HG02642 (cell line): Measurements from ENCODE around the gene UBIAD1.
"Not testable (repeated sequence)": the region's sequence is repeated elsewhere in the genome, so short reads cannot be mapped to it uniquely, and the experiment has no call there.

Source experiments
- ATAC-seq: cut with Tn5 transposase; IDR thresholded peaks from one replicate; pipeline ENCODE4 v1.9.1; 2021; ENCODE audit warnings: mild to moderate bottlenecking; ENCODE audit not compliant: unreplicated experiment, poor library complexity

UBIAD1 gene, protein sequence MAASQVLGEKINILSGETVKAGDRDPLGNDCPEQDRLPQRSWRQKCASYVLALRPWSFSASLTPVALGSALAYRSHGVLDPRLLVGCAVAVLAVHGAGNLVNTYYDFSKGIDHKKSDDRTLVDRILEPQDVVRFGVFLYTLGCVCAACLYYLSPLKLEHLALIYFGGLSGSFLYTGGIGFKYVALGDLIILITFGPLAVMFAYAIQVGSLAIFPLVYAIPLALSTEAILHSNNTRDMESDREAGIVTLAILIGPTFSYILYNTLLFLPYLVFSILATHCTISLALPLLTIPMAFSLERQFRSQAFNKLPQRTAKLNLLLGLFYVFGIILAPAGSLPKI

DNA sequence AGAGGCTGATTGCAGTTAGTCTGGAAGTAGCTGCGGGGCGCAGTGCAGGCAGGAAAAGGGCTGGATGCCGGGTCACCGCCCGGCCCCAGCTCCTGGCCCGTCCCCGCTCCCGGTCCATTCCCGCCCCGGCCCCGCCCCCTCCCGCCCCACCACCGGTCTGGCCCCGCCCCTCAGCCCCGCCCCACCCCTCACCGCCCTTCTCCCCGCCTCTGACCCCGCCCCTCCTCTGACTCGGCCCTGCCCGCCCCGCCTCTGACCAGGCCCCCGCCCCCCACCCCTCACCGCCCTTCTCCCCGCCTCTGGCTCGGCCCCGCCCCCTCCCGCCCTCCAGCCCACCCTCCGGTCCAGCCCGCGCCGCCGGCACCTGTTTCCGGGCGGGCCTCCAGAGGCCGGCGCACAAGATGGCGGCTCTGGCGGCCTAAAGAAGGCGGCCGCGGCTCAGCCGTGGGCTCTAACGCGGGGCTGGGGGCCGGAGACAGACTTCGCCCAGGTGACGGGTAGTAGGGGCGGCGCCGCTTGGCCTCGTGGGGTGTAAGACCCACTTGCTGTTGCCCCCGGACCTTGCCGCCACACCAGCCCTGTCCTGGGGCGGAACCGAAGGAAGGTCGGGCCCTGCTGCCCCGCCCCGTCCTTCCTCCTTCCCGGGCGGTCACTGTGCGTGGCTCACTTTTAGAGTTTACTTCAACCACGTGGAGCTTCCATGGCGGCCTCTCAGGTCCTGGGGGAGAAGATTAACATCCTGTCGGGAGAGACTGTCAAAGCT is at the start of gene UBIAD1:
Gene UBIAD1, plus strand, starts transcription at position 367 of the 763 bp plus-strand sequence. Its CDS starts 334 bp downstream, at position 701.
- peak; percentile 86 for ATAC-seq

DNA sequence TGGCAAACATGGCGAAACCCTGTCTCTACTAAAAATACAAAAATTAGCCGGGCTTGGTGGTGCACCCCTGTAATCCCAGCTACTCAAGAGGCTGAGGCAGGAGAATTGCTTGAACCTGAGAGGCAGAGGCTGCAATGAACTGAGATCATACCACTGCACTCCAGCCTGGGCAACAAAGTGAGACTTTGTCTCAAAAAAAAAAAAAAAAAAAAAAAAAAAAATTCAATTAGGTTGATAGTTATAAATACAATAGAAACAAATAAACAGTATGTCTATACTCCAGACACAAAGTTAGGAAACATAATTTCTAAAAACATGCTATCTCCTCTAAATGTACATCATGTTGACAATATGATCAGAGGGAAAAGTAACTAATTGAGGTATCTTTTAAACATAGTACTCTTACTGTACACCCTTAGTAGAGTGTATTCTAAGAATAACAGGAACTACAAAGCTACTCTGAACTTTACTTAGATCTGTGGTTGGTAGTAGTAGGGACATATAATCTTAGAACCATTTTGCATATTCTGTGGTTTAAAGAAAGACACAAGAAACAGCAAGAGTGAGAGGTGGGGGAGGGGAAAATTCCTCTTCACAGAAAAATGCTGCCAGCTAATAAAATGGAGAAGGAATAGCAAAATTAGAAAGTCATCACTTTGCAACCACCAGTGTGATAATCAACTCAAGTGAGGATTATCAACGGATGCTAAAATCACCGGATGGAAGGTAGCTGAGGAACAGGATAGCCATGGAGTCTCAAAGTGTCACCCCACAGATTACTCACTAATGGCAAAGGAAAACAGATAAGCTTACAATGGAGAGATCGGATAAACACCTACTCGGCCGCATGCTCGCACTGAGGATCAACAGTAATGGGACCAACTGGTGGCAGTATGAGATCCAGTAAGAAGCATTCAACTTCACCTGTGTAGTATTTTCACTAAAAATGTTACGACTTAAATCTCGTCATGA is 45.6 kb upstream of the UBIAD1 start:
- ATAC-seq = no peak

DNA sequence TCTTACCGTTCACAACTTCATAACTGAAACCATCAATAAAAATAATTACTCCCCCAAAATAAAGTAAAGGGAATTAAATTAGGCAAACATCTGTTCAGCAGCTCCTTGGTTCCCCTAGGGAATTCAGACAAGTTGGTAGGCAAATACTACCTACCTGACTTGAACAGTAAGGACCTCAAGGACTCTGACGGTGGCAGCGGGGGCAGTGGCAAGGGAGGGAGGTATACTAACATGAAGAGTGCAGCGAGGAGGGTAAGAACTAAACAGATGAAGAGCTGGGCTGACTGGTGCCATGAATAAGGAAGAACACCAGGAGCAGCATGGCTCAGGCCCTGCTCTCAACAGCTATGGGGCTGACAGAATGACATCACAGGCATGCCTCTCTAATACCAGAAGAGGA is 43.8 kb upstream of the UBIAD1 start:
- ATAC-seq = no peak

DNA sequence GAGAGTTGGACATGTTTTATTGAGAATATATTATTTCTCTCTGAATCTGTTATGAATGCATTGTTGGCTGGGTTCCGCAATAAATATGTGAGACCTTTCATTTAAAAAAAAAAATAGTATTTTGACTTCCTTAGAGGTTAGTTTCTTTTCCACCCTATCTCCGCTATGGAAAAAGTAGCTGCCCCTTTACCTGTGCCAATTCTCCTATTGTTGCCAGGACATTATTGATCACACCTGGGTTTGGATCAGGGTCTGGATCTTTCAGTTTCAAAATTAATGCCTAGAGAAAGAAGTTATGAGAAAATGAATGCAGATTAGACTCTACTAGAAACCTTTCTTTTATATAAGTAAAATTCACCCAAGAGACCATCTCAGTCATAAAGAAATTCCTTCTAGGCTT is 39.8 kb upstream of the UBIAD1 start:
- no peak for ATAC-seq

DNA sequence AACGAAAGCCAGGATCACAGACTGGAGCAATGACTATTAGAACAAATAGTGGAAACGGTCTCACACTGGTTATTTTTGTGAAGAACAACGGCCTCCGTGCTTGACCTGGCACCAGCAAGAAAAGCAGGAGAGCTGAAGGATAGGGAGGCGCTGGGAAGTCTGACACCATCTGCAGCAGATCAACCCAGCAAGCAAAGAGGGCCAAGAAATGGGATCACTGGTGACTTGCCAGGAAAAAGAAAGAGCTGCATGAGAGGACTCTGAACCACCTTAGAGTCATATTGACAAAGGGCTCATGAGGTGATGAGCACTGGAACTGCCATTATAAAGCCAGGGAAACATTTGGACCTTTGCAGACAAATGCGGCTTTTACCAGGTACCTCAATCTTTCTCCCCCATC is 35.6 kb upstream of the UBIAD1 start:
- ATAC-seq = no peak

DNA sequence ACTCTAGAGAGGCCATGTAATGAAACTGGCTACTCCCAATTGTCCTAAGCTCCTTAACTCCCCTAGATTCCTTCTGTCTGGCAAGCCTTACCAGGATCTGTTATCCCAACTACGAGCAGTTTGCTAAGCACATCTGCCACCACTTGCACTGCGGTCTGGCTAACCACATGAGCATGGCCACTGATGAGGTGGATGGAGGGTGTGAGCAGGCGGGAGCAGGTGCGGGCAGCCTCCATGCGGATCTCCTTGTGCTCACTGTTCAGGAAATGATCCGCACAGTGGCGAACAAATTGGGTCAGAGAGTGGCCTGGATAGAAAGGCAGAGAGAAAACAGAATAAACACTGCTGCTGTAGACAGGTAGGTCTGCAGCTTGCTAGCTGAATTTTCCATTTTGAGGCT is 34.7 kb upstream of the UBIAD1 start:
- no peak for ATAC-seq

DNA sequence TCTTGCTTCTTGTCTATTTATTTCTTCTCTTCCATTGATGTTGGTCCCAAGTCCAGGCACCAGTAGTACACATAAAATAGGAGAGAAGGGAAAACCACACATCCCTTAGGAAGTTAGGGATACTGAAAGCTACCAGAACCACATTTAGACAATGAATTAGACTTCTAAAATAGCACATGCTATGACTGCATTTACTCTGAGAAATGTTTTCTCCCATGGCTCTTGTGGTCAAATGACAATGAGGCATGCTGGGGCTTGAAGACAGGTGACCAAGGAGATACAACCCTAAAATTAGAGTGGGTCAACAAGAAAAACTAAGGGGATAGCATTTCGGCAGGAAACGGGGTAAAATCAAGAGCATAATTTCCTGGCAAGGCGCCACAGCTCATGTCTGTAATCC is 27.8 kb upstream of the UBIAD1 start:
- no peak for ATAC-seq

DNA sequence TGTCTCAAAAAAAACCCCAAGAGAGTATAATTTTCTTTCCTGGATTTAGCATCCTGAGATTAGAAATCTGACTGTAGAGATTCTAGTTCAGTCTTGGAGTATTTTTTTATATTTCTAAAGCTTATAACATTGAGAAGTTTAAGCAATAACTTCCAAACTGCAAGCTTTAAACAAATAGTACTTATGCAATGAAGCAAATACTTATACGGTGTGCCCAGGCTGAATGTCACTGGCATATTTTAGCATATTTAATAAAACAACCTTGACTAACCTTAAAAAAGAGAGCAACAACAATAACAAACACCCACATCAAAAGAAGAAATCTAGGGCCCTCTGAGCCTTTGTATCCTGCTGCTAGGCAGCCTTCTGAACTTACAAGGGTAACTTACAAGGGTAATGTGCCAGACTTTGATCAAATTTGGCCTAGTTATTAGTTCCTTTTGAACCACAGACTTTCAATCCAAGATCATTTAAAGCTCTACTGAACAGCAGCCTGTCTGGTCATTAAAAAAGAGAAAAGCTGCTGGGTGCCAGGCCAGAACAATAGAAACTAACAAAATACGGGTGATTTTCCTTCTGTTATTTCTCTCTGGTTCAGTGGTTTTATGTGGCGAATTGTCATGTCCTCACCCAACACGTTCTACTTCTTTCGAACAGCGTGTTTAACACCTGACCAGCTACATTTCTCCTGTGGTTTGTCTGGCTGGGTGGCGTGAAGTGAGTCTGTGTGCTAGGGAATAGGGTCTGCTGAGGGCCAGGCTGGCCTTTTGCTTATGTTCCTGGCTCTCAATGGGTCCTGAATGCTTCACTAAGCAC is 26.9 kb upstream of the UBIAD1 start:
- ATAC-seq = no peak

DNA sequence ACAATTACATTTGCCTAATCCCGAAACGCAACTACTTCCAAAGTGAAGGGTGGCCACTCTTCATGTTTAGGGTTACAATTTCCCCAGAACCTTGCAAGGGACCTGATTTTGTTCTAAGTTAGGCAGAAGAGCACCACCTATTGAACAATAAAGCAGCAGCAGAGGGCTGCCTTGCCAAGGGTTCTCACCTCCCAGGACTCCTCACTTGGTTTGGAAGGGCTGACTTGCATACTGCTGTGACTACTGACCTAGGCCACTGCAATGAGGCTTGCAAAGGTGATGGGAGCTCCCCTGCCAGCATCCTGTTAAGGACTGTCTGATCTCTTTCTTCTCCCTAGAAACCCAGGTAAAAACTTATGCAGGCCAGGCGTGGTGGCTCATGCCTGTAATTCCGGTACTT is 24.8 kb upstream of the UBIAD1 start:
- ATAC-seq = no peak

DNA sequence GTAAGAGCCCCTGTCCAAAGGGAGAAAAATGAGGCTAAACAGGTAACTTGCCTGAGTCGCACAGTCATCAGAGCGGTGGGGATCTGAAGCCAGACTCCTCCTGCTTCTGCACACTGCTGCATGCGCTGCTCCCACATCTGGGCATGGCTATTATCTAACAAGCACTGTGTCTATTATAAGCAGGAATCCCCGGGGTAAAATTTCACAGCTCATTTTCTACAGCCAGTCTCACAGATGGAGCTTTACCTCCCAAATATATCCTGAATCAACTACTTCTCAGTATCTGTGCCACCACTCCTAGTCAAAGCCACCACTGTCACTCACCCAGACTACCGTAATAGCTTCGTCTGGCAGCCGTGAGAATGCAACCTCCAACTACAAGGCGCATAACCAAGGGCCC is 20.5 kb upstream of the UBIAD1 start:
- no peak for ATAC-seq

DNA sequence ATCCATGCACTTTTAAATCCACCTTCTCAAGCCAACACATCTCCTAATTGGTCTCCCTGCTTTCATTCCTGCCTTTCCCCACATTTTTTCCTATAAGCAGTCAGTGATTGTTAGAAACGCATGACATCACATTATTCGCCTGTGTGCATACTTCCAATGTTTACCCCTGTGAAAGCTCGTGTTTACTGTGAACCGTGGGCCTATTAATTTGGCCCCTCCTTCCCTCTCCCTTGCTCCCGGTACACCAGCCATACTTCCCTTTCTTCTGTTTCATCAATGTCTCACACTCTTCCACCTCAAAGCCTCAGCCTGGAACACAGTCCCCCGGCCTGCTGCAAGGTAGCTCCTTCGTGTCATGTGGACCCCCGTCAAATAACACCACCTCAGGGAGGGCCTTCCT is 19.8 kb upstream of the UBIAD1 start:
- no peak for ATAC-seq

DNA sequence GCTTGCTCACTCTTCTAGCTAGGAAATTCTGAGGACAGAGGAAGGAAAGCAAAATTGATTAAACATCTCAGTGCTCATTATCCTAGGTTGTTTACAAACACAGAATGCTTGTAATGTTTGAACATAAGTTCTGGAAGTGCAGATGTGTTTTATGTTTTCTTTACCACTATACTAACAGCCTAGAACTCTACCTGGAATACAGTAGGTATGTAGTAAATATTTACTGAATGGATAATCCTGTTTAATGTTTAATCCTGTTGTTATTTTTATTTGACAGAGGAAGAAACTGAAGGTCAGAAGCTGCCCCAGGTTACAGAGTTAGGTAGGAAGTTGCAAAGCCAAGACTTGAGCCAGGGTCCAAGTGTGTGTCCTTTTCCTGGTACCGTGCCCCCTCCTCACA is 16.7 kb upstream of the UBIAD1 start:
- ATAC-seq = no peak

DNA sequence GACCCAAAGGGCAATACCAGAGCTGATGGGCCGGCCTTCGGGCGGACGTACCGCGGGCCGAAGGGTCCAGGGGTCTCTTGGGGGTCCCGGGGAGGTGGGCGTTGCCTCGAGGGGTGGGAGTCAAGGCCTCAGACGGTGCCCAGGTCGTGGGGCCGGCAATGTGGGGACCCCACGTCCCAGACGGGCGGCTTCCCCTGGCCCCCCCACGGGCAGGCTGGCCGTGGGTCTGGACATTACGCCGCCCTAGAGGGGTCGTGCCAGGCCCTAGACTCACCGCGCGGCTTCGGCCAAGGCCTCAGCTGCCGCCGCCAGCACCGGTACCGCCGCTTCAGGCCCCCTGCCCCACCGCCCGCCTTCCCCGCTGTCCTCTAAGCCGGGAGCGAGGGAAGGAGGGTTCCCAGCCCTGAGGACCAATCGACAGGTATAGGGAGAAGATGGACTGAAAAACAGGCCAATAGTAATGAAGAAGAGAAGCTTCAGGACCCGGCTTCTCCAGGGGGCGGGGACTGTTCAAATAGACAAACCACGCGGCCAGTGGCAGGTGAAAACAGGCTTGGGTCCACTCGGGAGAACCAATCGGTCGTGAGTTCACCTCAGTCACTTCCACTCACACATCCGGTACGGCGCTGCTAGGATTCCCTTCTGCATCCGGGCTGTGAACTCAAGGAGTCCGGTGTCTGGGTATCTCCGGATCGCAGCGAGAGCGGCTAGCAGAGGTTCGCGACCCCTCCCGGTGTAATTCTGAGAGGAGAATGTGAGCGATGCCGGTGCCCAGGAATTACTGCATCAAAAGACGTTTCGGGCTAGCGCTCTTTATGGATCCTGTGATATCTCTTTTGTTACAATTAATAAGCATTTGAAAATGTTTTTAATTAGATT is 10.6 kb upstream of the UBIAD1 start, which contains the start of gene MTOR:
Gene MTOR, minus strand, starts transcription at position 381 of the 879 bp plus-strand sequence. CDS start 3,142 bp downstream, outside the sequence.
- ATAC-seq = peak; percentile 96

DNA sequence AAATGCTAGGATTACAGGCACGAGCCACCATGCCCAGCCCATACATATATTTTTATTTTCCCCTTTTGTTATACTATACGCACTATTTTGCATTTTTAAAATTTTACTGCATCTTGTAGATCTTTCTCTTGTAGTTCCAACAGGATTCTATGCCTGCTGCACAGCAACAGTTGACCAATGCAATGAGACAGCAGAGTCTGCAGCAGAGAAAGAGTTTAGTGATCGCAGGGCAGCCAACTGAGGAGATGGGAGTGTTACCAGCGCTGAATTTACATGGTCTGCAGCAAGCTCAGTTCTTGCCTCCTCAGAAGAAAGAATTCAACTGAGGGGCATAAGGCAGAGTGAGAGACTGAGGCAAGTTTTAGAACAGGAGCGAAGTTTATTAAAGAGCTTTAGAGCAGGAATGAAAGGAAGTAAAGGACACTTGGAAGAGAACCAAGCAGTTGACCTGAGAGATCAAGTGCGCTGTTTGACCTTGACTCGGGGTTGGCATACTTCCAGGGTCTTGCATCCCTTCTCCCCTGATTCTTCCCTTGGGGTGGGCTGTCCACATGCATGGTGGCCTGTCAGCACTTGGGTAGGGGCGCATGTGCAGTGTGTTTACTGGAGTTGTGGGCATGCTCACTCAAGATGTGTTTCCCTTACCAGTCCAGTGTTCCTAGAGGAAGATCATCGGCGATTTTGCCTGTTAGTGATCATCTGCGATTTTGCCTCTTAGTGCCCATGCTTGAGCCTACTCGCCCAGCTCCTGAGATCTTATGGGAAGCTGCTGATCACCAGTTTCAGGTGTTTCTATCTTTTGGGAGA is 6.5 kb upstream of the UBIAD1 start:
- no peak for ATAC-seq

DNA sequence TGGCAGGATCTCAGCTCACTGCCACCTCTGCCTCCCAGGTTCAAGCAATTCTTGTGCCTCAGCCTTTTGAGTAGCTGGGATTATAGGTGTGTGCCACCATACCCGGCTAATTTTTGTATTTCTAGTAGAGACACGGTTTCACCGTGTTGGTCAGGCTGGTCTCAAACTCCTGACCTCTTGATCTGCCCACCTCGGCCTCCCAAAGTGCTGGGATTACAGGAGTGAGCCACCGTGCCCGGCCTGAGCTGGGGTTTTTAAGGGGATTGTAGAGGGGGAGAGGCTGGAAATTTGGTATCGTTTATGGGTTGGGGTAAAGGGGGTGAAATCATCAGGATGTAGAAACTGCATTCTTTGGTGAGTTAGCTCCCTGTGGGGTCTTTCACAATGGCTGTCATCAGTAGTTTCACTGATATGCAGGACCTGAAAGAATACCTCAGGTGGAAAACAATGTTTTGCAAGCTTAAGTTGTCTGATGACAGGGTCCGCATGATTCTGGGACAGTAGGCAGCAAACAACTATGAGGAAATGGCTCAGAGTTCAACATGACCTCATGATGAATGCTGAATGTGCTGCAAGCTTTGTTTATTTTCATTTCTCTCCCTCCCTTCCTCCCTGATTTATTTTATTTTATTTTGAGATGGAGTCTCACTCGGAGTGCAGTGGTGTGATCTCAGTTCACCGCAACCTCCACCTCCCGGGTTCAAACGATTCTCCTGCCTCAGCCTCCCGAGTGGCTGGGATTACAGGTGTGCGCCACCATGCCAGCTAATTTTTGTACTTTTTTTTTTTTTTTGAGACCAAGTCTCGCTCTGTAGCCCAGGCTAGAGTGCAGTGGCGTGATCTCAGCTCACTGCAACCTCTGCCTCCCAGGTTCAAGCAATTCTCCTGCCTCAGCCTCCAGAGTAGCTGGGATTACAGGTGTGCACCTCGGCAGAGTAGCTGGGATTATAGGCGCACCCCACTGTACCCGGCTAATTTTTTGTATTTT is 5.4 kb upstream of the UBIAD1 start:
- ATAC-seq = not testable (repeated sequence)

DNA sequence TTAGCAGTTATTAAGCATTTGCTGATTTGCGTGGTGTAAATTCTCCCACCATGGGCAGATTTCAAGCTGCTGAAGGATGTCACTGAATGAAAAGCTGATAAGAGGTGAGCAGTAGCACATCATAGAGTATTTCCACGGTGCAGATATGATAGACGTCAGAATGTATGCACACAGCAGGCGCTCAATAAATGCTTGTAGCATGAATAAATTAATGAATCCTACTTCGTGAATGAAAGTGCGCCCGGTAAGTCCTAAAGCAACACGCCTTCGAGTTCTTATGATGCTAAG is 510 bp upstream of the UBIAD1 start:
- no peak for ATAC-seq
